HL-60 (cell line): ENCODE measurements around the gene SHISA6.

ENCODE experiments used
- CTCF ChIP-seq: IDR thresholded peaks from one replicate; pipeline ENCODE4 v1.5.1; 2011; ENCODE audit warnings: low read length, control low read depth, inconsistent platforms; ENCODE audit not compliant: insufficient read depth
- GABPA ChIP-seq: IDR thresholded peaks from 2 replicates; pipeline ENCODE4 v1.6.1; 2012; ENCODE audit warnings: low read depth
- POLR2AphosphoS5 ChIP-seq: IDR thresholded peaks from 2 replicates; pipeline ENCODE4 v1.6.1; 2012; ENCODE audit warnings: low read depth
- REST ChIP-seq: IDR thresholded peaks from 2 replicates; pipeline ENCODE4 v1.6.1; 2012; ENCODE audit warnings: low read depth; ENCODE audit not compliant: insufficient replicate concordance

GRCh38 chr17:11366272-11366850, 125.3 kb downstream of the SHISA6 start:
- TF ChIP-seq GABPA (no peak), CTCF (no peak), POLR2AphosphoS5 (no peak), REST (no peak)
